ENCODE data around the gene GJC1.

The GJC1 gene

DNA sequence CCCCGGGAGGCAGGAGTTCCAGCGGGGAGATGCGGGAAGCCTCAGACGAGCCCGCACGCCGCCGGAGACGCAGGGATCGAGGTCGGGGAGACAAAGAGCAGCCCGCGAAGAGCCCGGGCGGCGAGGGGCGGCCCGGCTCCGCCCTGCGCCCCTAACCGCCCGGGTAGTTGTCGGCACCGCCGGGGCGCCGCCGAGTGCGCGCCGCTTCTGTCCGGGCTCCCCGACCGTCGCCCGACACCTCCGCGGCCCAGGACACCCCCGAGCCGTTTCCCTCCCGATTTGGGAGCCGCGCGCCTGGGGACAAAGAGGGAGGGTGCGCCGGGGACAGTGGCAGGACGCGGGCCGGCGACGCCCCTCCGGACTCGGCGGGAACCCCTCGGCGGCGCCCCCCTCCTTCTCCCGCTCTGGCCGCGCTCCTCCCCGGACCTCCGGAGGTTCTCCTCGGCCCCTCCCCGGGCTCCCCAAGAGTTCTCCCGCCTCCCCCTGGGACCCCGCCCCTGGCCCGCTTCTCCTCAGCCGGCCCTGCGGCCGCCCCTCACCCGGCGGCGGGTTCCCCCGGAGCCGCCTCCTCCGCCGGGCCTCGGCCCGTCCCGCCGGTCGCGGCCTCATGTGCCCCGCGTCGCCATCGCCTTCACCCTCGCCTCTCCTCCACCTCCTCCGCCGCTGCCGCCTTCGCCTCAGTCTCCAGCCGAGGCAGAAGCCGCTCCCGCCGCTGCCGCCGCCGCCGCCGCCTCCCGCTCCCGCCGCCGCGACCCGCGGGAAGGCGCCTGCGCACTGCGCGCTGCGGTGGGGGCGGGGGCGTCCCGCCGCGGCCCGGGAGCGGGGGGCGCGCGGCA, at the start of gene GJC1:
Gene GJC1 (minus strand): TSS at position 765 of the 836 bp plus-strand sequence. CDS start 24,470 bp downstream, outside the sequence.
- DNase-seq (ENCODE audit: low read depth in 3 of 3, low spot score in 1 of 3), result peak in 1 of 3 donors; percentile 12

DNA sequence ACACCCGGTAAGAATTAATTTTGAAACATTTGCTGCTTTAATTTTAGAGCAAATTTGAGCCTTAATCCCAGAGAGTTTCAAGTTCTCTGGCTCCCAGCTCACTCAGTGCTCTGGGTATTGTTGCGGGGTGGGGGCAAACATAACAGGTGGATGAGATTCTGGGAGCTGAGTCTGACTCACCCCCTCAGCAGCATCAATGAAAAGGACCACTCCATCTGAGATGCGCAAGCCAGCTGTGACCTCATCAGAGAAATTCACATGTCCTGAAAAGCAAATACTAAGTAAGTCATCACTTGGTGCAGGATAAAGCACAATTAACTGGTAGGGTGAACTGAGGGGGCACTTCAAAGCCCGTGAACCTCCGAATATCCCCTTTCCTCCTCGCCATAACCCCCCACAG, 49.3 kb upstream of the GJC1 start:
- no peak for DNase-seq (ENCODE audit: low read depth in 3 of 3, low spot score in 1 of 3)

DNA sequence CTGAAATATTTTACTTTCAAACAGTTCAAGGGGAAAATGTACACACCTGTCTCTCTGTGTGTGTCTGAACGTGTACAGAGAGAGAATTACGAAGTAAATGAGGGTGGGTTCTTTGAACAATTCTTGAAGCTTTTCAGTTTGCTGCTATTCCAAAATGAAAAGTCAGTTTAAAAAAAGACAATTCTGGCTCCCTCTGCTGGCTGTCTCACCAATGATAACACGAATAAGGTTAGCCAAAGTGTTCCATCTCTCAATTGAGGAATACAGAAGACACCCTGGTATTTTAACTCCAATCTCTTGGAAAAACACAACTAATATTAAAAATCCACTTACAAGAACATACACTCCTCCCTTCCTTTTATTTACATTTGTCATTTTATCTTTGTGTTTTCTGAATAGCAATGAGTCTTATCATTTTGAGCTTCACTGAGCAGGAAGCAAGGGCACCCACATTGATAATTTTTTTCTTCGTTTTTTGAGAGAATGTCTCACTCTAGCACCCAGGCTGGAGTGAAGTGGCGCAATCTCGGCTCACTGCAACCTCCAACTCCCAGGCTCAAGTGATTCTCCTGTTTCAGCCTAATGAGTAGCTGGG, 48.6 kb upstream of the GJC1 start:
- DNase-seq (ENCODE audit: low read depth in 3 of 3, low spot score in 1 of 3), result no peak

DNA sequence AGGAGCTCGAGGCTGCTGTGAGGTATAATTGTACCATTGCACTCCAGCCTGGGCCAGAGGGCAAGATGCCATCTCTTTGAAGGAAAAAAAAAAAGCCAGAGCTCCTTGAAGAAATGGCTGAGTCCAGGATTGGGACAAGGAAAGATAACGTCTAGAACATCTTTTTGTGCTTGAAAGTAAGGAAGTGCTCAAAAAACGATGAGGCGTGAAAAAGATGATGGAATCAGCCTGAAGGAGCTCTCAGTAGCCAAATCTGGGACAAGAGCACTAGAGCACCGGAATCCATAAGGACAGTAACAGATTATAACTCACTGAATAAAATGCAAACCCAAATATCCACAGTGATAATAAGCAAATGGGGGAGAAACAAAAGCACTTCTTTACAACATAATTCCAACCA, 47.0 kb upstream of the GJC1 start:
- no peak for DNase-seq (ENCODE audit: low read depth in 3 of 3, low spot score in 1 of 3)

DNA sequence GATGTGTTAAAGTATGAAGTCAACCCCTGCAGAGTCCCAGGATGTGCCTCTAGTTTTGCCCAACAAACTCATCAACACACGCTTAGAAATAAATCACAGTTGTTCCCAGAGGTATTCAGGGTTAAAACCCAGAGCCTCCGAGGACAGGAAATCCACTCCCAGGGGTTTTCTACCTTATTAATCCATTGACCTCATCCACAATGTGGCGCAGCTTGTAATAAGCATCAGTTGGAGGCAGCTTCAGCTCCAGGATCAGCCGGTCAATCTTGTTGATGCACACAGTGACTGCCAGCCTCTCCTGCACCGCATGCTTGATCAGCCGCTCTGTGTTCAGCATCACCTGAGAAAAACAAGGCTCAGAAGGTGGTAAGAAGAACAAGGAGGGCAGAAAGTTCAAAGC, 45.7 kb upstream of the GJC1 start:
- DNase-seq (ENCODE audit: low read depth in 3 of 3, low spot score in 1 of 3), result no peak

DNA sequence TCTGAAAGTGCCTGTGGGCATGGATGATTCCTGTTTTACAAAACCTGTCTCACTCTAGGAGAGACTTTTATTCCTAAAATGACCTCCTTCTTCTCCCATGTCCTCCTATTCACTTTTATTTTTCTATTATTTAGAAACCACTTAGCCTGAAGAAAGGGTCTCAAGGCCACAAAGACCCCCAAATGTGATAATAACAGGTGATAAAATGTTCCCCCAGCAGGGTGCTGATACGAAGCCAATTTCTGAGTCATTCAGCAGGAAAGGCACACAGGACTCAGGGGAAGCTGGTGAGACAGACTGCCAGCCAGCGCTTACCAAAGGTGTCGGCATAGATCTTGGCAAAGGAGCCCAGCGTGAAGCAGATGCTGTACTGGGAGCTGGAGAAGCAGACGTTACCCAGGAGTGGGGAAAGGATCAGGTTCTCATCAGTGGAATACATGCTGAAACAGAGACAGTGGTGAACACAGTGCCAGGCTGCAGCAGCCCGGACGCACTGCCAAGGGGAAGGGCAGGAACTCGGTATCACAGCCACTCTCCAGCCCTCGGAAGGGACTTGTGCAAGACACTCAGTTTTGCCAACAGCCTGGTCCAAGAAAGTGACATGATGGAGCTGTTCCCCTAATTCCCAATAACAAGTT, 42.2 kb upstream of the GJC1 start:
- DNase-seq (ENCODE audit: low read depth in 3 of 3, low spot score in 1 of 3), result no peak

DNA sequence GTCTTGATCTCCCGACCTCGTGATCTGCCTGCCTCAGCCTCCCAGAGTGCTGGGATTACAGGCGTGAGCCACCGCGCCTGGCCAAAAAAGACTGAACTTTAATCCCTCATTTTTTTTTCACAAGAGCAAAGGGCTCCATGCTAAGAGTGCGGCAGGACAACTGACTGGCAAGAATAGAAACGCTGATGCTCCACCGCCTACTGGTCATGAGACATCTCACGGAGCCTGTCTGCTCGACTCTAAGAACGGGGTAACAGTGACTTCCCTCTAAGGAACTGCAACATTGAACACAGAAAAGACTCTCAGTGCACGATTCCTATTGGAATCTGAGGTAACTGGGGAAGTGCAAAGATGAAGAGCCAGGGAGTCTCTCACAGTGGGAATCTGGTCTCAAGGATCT, 41.5 kb upstream of the GJC1 start:
- no peak for DNase-seq (ENCODE audit: low read depth in 3 of 3, low spot score in 1 of 3)

DNA sequence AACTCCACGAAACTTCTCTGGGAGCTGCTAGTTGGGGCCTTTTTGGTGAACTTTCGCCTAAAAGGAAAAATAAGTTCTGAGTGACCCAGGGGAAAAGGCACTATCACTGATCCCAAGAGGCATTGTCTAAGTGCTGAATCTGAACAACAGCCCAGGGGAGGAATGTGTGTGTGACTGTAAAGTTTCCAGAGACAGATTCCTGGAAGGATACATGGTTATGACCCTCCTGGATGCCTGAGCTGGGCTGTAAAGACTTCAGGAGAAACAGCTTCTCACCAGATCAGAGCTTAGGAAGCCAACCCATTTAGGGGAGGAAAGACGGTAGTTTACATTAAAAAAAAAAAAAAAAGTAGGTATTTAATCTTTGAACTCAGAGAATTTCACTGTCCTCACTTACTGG, 37.8 kb upstream of the GJC1 start:
- no peak for DNase-seq (ENCODE audit: low read depth in 3 of 3, low spot score in 1 of 3)

DNA sequence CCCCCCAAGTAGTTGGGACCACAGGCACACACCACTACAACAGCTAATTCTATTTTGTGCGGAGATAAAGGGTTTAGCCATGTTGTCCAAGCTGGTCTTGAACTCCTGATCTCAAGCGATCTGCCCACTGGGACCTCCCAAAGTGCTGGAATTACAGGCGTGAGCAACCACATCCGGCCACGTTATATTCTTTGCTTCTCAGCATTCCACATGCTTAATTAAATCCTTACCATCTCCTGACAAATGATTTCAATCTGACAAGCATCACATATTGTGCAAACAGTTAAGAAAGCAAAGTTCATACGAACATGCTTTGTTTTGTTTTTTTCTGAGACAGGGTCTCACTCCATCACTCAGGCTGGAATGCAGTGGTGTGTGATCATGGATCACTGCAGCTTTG, 35.8 kb upstream of the GJC1 start:
- DNase-seq (ENCODE audit: low read depth in 3 of 3, low spot score in 1 of 3), result no peak

DNA sequence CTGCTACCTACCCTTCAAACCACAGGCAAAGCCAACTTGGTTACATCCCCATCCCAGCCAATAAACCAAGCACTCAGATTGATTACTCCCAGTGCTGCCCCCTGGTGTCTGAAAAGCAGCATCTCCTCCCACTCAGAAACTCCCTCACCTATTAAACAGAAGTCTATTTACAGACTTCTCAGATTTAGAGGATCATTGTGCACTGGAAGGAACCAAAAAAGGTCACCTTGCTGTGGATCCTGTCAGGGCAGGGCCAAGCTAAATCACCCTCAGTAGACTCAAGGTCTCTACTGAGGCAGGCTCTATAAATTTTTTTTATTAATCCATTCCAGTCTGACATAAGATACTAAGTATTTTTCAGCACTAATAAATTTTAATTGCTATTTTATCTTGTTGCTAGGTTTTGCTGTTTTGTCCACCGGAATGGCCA, 35.2 kb upstream of the GJC1 start:
- DNase-seq (ENCODE audit: low read depth in 3 of 3, low spot score in 1 of 3), result peak; percentile 26 to 36 (median 30)

DNA sequence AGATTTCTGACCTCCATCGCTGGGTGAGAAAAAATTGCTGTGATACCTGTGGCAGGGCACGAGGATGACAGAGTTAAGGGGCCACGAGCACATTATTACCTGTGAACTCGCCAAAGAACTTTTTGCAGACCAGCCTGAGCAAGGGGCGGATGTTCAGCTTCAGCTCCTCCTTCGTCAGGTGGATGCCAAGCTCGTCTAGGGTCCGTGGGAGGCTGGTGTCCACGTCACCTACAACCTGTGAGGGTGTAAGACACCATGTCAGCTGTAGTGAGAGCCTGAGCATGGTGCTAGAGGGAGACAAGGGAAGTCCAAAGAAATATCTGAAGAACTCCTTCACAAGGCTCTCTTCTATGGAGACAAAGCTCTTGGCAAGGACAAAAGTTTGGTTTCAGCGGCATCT, 34.7 kb upstream of the GJC1 start:
- no peak for DNase-seq (ENCODE audit: low read depth in 3 of 3, low spot score in 1 of 3)

DNA sequence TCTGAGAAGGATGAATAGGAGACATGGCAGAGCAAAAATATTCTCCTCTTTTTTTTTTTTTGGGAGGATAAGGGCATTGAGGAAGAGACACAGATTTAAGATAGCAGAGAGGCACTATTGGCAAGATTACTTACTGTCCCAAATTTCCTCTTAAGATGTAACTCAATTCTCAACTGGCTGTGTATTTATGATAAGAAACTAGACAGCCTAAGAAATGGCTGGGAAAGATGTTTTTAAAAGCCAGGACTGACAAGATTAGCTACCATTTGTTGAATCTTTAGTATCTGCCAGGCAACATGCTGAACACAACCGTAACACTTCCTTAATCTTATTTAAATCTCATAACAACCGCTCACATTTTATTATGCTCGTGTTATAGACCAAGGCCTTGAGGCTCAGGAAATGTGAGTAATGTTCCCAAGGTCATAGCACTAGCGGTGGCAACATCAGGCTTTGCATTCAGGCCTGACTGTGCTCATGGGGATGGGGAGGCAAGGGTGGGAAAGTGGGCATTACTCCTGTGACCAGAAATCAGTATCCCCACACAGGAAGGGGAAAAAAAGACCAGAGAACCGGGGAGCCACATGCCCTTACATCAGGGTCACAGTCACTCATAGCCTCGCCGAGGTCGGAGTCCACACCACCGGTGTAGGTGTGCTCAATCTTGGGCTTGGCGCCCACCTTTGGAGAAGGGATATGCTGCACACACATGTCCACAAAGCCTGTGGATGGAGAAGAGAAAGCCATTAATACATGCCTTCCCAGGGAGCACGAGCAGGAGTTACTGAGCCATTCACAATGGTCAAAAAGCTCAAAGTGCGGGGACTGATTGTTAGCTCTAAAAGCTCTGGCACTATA, 33.2 kb upstream of the GJC1 start:
- DNase-seq (ENCODE audit: low read depth in 3 of 3, low spot score in 1 of 3), result no peak

DNA sequence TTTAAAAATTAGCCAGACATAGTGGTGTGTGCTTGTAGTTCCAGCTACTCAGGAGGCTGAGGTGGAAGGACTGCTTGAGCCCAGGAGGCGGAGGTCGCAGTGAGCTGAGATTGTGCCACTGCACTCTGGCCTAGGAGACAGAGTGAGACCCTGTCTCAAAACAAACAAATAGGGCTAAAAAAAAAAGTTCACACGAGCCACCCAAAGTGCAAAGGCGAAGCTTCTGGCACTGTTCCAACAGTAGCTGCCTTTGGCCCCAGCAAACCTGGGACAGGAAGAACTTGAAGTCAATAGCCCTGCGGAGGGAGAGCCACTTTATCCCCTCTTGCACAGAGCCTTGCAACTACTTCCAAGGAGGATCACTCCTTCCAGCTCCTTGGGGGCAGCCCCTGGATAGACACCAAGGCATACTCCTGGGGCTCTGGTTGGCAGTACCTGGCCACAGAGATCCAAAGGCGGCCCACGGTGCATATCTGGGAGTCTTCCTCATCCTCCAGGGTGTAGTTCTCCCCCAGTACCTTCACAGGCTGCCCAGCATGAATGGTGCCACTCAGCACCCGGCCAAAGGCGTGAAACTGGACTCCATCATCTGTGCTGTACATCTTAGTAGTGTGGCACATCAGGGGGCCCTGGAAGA, 32.3 kb upstream of the GJC1 start:
- no peak for DNase-seq (ENCODE audit: low read depth in 3 of 3, low spot score in 1 of 3)

DNA sequence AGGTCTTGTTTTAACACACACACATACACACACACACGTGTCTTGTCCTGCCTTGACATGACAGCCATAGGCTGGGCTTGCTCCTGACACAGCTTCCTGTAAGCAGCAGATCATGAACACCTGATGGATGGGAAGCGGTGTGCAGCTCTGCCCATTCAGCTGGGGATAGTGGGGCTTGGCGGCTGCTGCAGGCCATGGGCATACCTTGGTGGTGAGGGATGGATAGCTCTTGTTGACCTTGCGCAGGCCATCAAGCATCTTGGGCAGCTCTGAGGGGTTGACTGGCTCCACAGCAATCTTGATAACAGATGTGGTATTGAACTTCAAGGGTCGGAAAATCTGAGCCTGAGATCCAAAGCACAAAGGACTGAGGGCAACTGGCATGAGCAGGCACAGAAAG, 29.6 kb upstream of the GJC1 start:
- DNase-seq (ENCODE audit: low read depth in 3 of 3, low spot score in 1 of 3), result no peak

DNA sequence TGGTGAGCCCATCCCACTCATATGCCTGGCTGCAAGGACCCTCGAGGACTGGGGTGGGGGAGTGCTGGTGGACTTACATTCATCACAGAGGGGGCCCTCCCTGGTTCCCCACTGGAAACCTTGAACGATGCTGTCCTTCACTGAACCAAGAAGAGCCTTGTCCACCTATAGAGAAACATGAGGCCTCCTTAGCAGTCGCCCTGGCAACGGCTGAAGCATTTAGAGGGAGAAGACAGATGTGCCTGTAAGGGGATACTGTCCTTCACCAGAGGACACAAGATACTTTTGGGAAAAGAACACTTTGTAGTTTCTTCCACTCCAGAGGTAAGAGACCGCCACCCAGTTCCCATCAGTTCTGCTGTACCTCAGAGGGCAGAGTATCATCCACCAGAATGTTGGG, 24.1 kb upstream of the GJC1 start:
- DNase-seq (ENCODE audit: low read depth in 3 of 3, low spot score in 1 of 3), result no peak

DNA sequence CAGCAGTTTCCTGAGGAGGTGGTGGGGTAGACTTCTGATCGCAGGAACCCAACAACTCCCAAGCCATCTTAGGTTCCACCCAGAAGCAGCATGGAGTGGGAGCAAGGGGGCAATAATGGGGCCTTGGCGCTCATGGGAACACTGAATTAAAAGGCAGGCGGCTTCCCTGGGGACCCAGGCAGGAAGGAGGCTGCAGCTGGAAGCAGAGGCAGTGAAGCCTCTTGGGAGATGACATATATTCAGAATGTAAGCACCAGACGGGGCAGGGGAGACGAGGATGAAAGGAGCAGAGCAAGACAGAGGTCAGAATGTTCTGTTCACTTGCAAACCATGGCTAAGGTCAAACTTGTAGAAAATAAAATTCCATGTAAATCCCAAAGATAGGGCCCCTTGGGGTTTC, 20.5 kb upstream of the GJC1 start:
- no peak for DNase-seq (ENCODE audit: low read depth in 3 of 3, low spot score in 1 of 3)

DNA sequence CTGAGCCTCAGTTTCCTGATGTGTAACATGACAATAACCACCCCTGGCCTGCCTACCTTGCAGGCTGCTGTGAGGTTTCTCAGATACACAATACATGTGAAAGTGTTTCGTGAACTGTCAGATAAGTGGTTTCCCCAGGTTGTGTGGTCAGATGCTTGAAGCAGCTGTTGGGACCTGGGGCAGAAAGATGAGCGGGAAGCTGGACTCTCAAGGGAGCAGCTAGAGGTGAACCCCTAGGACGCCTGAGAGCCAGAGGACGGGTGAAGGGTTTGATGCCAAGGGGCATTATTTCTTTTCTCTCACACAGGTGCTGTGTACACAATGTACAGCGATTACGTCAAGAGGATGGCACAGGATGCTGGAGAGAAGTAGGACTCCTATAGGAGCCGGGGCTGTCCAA, 19.9 kb upstream of the GJC1 start:
- DNase-seq (ENCODE audit: low read depth in 3 of 3, low spot score in 1 of 3), result no peak

DNA sequence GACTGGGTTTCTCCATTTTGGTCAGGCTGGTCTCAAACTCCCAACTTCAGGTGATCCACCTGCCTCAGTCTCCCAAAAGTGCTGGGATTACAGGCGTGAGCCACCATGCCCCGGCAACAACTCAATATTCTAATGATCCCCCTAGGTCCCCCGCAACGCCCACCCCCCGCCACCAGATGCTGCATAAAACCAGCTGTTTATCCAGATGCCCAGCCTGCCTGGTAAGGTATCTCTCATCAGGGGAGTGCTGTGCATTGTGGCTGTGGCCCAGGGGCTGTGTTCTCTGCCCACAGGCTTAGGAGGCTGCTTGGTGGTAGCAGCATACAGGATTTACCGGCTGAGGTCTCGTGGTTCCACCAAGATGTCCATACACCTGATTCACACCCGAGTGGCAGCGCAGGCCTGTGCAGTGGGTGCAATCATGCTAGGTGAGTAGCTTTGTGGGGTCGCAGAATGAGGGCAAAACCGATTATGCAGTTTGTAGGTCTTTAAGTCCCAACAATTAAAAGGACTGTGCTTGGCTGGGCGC, 18.9 kb upstream of the GJC1 start:
- no peak for DNase-seq (ENCODE audit: low read depth in 3 of 3, low spot score in 1 of 3)

DNA sequence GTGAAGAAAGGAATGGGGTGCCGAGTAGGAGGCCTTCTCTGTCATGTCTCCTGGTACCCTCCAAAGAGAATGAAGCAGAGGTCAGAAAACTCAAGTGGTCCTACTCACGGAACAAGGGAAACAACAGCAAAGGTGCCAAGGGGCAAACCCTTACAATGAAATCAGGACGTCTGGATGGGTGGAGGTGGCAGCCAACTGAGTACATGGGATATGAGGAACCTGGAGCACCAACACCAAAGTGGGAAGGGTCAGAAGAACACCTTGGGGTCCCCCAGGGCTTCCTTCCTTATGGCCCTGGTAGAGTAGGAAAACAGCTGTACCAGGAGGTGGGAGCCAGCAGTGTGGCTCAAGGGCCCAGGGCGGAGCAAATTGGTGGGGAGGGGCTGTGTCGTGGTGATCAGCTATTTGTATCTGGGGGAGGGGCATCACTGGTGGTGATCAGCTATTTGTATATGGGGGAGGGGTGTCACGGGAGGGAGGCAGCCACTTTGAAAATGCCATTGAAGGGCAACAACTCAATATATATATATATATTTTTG, 18.2 kb upstream of the GJC1 start:
- DNase-seq (ENCODE audit: low read depth in 3 of 3, low spot score in 1 of 3), result no peak

DNA sequence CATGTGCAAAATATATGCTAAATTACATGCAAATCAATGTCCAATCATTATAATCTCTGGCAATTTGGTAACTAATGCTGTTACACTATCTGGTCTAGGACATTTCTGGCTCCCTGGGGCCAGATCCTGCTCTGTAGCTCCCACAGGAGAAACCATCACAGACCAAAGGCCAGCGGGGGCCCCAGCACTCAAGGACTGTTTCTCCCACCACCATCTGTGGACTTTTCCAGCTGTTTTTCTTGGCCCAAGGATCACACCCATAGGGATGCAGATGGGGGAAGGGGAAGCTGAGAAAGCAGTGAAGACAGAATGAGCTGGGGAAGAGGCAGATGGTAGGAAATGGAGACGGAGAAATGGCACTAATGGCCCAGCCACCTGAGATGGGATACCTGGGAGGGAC, 17.5 kb upstream of the GJC1 start, which contains the start of gene HIGD1B:
Gene HIGD1B (plus strand): TSS at position 298 of the 400 bp plus-strand sequence. CDS start 270 bp downstream, outside the sequence.
- no peak for DNase-seq (ENCODE audit: low read depth in 3 of 3, low spot score in 1 of 3)
